Muscle of leg (tissue), 11 donors: ENCODE data around the gene MRPL33. TPM values are rescaled to one million over a fixed set of nuclear protein-coding genes. Genes with fewer than 3 reads are reported as not detected.

Experiments
- DNase-seq: peaks from one replicate; pipeline ENCODE4 v3.0.0; 2013
- H3K27ac ChIP-seq: one replicate; pipeline ENCODE4 v1.5.1; 2013; ENCODE audit warnings: mild to moderate bottlenecking, low read length, control low read depth
- H3K27me3 ChIP-seq: one replicate; pipeline ENCODE4 v1.6.1; 2013; ENCODE audit warnings: low read length; ENCODE audit not compliant: control insufficient read depth, insufficient read depth
- H3K36me3 ChIP-seq: one replicate; pipeline ENCODE4 v1.6.1; 2013; ENCODE audit warnings: low read length; ENCODE audit not compliant: control insufficient read depth, insufficient read depth
- H3K4me1 ChIP-seq: one replicate; pipeline ENCODE4 v1.6.1; 2013; ENCODE audit warnings: low read length; ENCODE audit not compliant: control insufficient read depth, insufficient read depth
- H3K4me3 ChIP-seq: one replicate; pipeline ENCODE4 v1.5.1; 2013; ENCODE audit warnings: low read length, control low read depth
- H3K9me3 ChIP-seq: replicated peaks from 2 replicates; pipeline ENCODE4 v1.6.1; 2013; ENCODE audit warnings: low read depth, low read length; ENCODE audit not compliant: control insufficient read depth
- WGBS: methylation state at CpG from one replicate; pipeline ENCODE4 v1.1.5; 2013; ENCODE audit warnings: missing lambda C conversion rate; ENCODE audit not compliant: insufficient coverage; 5-methylcytosine and 5-hydroxymethylcytosine counted together
- polyA plus RNA-seq, 8 donors: library from polyadenylated mRNA; unstranded; fragments of 120-200 nt; gene quantifications; one replicate each; pipeline versions ENCODE4 v1.2.1 to v1.2.3, GENCODE V29; 2013; ENCODE audit warnings: inconsistent platforms in 1 of 8, low replicate concordance in 1 of 8; ENCODE audit not compliant: insufficient read length in 8 of 8, insufficient read depth in 1 of 8
- total RNA-seq: library from RNA; stranded (reverse); fragments of 120-200 nt; gene quantifications from one replicate; pipeline ENCODE4 v1.2.4, GENCODE V29; 2013

Gene MRPL33
- total and polyA plus RNA-seq, 9 donors = 94.7 to 187 (median 114) TPM

GRCh38 chr2:27823135-27823534, 51.6 kb downstream of the MRPL33 start:
- H3K27ac ChIP-seq = no peak overlapping the region
- H3K27me3 ChIP-seq = no peaks in the 10 kb centered on the region
- peak; percentile 37 for DNase-seq
- H3K9me3 ChIP-seq = peaks cover 6% of the 10 kb centered on the region
- H3K36me3 ChIP-seq = no peaks in the 10 kb centered on the region
- no peak overlapping the region for H3K4me3 ChIP-seq
- no CpG with 5 or more reads among the region's 5 CpGs for WGBS
- no peaks in the 10 kb centered on the region for H3K4me1 ChIP-seq

DNA sequence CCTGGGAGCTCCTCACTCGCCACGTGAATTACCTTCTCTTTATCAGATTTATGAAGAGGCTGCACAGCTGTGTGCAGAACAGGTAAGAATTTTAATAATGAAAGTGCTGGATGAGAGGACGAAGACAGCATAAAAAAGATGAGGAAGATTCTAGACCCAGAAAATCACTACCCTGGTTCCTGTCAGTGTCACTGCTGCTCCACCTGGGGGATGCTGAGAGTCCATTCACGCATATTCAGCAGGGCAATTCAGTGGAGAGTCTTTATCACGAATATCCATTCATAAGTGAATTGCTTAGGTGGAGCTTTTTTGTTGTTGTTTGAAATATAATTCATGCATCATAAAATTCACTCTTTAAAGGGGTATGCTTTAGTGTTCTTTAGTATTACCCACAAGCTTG, 52.0 kb downstream of the MRPL33 start:
- Histone ChIP-seq H3K36me3 (no peaks in the 10 kb centered on the region), H3K9me3 (peaks cover 6% of the 10 kb centered on the region), H3K4me1 (no peaks in the 10 kb centered on the region), H3K4me3 (no peak overlapping the region), H3K27me3 (no peaks in the 10 kb centered on the region), H3K27ac (no peak overlapping the region)
- no peak for DNase-seq
- WGBS = 100% methylated on average over 1 of the region's 5 CpGs

- Histone ChIP-seq H3K36me3 (no peaks in the 10 kb centered on the region), H3K9me3 (peaks cover 6% of the 10 kb centered on the region), H3K4me1 (no peaks in the 10 kb centered on the region), H3K27me3 (no peaks in the 10 kb centered on the region), H3K4me3 (no peak overlapping the region), H3K27ac (no peak overlapping the region)
- WGBS = no CpG with 5 or more reads among the region's 1 CpG
- no peak for DNase-seq
Observed at GRCh38 chr2:27824401-27824800, 52.9 kb downstream of the MRPL33 start.

- no peak overlapping the region for H3K27ac ChIP-seq
- no peak for DNase-seq
- WGBS = no CpG with 5 or more reads among the region's 1 CpG
Observed at GRCh38 chr2:27828305-27828704, 56.8 kb downstream of the MRPL33 start.

More at GRCh38 chr2:27828305-27828704, 56.8 kb downstream of the MRPL33 start:
- H3K9me3 ChIP-seq = peaks cover 6% of the 10 kb centered on the region
- no peaks in the 10 kb centered on the region for H3K27me3 ChIP-seq
- no peak overlapping the region for H3K4me3 ChIP-seq
- no peaks in the 10 kb centered on the region for H3K36me3 ChIP-seq
- no peaks in the 10 kb centered on the region for H3K4me1 ChIP-seq

Other genes with a start within 250 kb of the MRPL33 start
- 44.6 TPM for gene ZNF512, start 188.7 kb upstream of the MRPL33 start, total RNA-seq
- gene ZNF512, start 188.7 kb upstream of the MRPL33 start, polyA plus RNA-seq = 10 to 100 TPM; 37.1 to 46.4 (median 40.6) TPM
- 6.1 TPM for gene CCDC121, start 142.7 kb upstream of the MRPL33 start, total RNA-seq
- 1 to 10 TPM; 5.5 to 7.0 (median 6.7) TPM for gene CCDC121, start 142.7 kb upstream of the MRPL33 start, polyA plus RNA-seq
- gene GPN1, start 142.7 kb upstream of the MRPL33 start, total RNA-seq = 26.3 TPM
- gene GPN1, start 142.7 kb upstream of the MRPL33 start, polyA plus RNA-seq = 10 to 100 TPM; 29.3 to 37.2 (median 33.2) TPM
- gene SUPT7L, start 108.1 kb upstream of the MRPL33 start, total RNA-seq = 25.8 TPM
- 10 to 100 TPM; 25.1 to 36.6 (median 30.4) TPM for gene SUPT7L, start 108.1 kb upstream of the MRPL33 start, polyA plus RNA-seq
- gene SLC4A1AP, start 107.8 kb upstream of the MRPL33 start, total RNA-seq = 23.5 TPM
- gene SLC4A1AP, start 107.8 kb upstream of the MRPL33 start, polyA plus RNA-seq = 10 to 100 TPM; 22.9 to 25.3 (median 23.8) TPM
- gene RBKS, start 118.7 kb downstream of the MRPL33 start, total RNA-seq = 0.80 TPM
- gene RBKS, start 118.7 kb downstream of the MRPL33 start, polyA plus RNA-seq = 1 to 10 TPM in 3 of 8 donors, under 1 TPM in 5; 0.56 to 1.4 (median 0.92) TPM
- 16.1 TPM for gene BABAM2, start 119.0 kb downstream of the MRPL33 start, total RNA-seq
- gene BABAM2, start 119.0 kb downstream of the MRPL33 start, polyA plus RNA-seq = 10 to 100 TPM; 19.6 to 23.6 (median 21.4) TPM